Measurements from ENCODE around the gene PDE6H. TPM values are rescaled to one million over a fixed set of nuclear protein-coding genes. Genes with fewer than 3 reads are reported as not detected.

The PDE6H gene
- polyA plus RNA-seq, 4 donors: not detected

GRCh38 chr12:14999021-14999694 is 26.3 kb downstream of the PDE6H start:
- DNase-seq (ENCODE audit: low read depth in 4 of 4, low spot score in 2 of 4): peak in 2 of 4 donors; percentile 34 to 60

- DNase-seq (ENCODE audit: low read depth in 4 of 4, low spot score in 2 of 4): no peak
These were observed 27.0 kb downstream of the PDE6H start for GRCh38 chr12:14999695-15000365.

- no peak for DNase-seq (ENCODE audit: low read depth in 4 of 4, low spot score in 2 of 4)
These were observed 27.7 kb downstream of the PDE6H start for GRCh38 chr12:15000575-15000974.

- DNase-seq (ENCODE audit: low read depth in 4 of 4, low spot score in 2 of 4): no peak
These were observed 29.0 kb downstream of the PDE6H start for GRCh38 chr12:15001733-15002382.

- no peak for DNase-seq (ENCODE audit: low read depth in 4 of 4, low spot score in 2 of 4)
These were observed 31.6 kb downstream of the PDE6H start for GRCh38 chr12:15004421-15004820.

GRCh38 chr12:15005064-15005463 is 32.2 kb downstream of the PDE6H start:
- no peak for DNase-seq (ENCODE audit: low read depth in 4 of 4, low spot score in 2 of 4)

- no peak for DNase-seq (ENCODE audit: low read depth in 4 of 4, low spot score in 2 of 4)
These were observed 34.7 kb downstream of the PDE6H start for GRCh38 chr12:15007551-15007950.

GRCh38 chr12:15011162-15011561 is 38.3 kb downstream of the PDE6H start:
- DNase-seq (ENCODE audit: low read depth in 4 of 4, low spot score in 2 of 4): no peak

GRCh38 chr12:15013634-15014179 is 40.9 kb downstream of the PDE6H start:
- DNase-seq (ENCODE audit: low read depth in 4 of 4, low spot score in 2 of 4): no peak

- no peak for DNase-seq (ENCODE audit: low read depth in 4 of 4, low spot score in 2 of 4)
These were observed 41.9 kb downstream of the PDE6H start for GRCh38 chr12:15014708-15015107.

- no peak for DNase-seq (ENCODE audit: low read depth in 4 of 4, low spot score in 2 of 4)
These were observed 42.3 kb downstream of the PDE6H start for GRCh38 chr12:15015121-15015520.

- no peak for DNase-seq (ENCODE audit: low read depth in 4 of 4, low spot score in 2 of 4)
These were observed 47.3 kb downstream of the PDE6H start for GRCh38 chr12:15020156-15020555.

Other genes with a start within 250 kb of the PDE6H start
- gene WBP11, start 169.6 kb upstream of the PDE6H start, polyA plus RNA-seq (ENCODE audit: insufficient read length in 4 of 4): 100 to 1,000 TPM in 2 of 4 donors, 10 to 100 TPM in 2; 93.5 to 120 (median 103) TPM
- 1 to 10 TPM; 3.9 to 5.4 (median 4.6) TPM for gene C12orf60, start 169.4 kb upstream of the PDE6H start, polyA plus RNA-seq (ENCODE audit: insufficient read length in 4 of 4)
- 1 to 10 TPM; 2.2 to 3.1 (median 2.6) TPM for gene SMCO3, start 158.9 kb upstream of the PDE6H start, polyA plus RNA-seq (ENCODE audit: insufficient read length in 4 of 4)
- gene ART4, start 129.5 kb upstream of the PDE6H start, polyA plus RNA-seq (ENCODE audit: insufficient read length in 4 of 4): under 1 TPM; 0.07 to 0.68 (median 0.17) TPM
- 10 to 100 TPM; 29.4 to 65.6 (median 41.6) TPM for gene MGP, start 87.2 kb upstream of the PDE6H start, polyA plus RNA-seq (ENCODE audit: insufficient read length in 4 of 4)
- gene ERP27, start 34.5 kb upstream of the PDE6H start, polyA plus RNA-seq (ENCODE audit: insufficient read length in 4 of 4): 10 to 100 TPM; 20.5 to 26.6 (median 25.7) TPM
- 10 to 100 TPM; 44.5 to 64.5 (median 47.8) TPM for gene ARHGDIB, start 11.4 kb upstream of the PDE6H start, polyA plus RNA-seq (ENCODE audit: insufficient read length in 4 of 4)
- 10 to 100 TPM; 34.0 to 38.7 (median 35.8) TPM for gene RERG, start 248.4 kb downstream of the PDE6H start, polyA plus RNA-seq (ENCODE audit: insufficient read length in 4 of 4)